OCI-LY7 (cell line): Measurements from ENCODE around the gene CPNE4.

Experiments used
- EZH2phosphoT487 ChIP-seq: fragments of 200-600 bp; sonication (generic); IDR thresholded peaks from 2 replicates; pipeline ENCODE4 v1.6.1; 2018; ENCODE audit warnings: low read depth, borderline replicate concordance, mild to moderate bottlenecking, mixed run types, antibody characterized with exemption, low read length, moderate library complexity, mixed read lengths
- TF ChIP-seq, protein P1 (sequence below): fragments of 200-600 bp; sonication (generic); conservative IDR thresholded peaks from 2 replicates; pipeline ENCODE4 v1.5.1; 2014; ENCODE audit warnings: mild to moderate bottlenecking, antibody characterized with exemption, low read length, moderate library complexity, mixed read lengths

DNA sequence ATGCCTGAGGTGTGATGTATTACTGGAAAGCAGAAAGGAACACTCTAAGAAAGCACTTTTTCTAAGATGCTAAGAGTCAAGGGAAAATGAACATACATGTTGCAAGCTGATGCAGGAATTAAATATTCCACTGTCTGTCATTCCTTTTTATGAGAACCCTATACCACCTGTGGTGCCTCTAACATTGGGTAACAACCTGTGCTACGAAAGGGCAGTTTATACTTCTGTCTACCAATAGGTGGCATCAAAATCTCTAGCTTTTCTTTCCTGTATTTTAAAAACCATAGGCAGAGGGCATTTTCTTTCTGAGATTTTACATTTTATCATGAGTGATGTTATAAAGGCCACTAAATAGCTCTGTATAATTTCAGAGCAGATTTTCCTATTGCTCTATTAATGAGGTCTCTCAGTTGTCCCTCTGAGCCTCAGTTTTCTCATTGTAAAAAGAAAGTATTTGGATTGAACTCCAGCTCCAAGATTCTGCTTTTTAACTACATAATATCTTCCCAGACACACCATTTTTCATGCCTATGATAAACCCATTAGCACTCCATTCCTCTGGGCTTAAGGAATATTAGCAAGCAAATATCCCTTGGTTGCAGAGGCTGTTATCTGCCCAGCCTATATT, 3.5 kb upstream of the CPNE4 start:
- TF ChIP-seq, protein P1, sequence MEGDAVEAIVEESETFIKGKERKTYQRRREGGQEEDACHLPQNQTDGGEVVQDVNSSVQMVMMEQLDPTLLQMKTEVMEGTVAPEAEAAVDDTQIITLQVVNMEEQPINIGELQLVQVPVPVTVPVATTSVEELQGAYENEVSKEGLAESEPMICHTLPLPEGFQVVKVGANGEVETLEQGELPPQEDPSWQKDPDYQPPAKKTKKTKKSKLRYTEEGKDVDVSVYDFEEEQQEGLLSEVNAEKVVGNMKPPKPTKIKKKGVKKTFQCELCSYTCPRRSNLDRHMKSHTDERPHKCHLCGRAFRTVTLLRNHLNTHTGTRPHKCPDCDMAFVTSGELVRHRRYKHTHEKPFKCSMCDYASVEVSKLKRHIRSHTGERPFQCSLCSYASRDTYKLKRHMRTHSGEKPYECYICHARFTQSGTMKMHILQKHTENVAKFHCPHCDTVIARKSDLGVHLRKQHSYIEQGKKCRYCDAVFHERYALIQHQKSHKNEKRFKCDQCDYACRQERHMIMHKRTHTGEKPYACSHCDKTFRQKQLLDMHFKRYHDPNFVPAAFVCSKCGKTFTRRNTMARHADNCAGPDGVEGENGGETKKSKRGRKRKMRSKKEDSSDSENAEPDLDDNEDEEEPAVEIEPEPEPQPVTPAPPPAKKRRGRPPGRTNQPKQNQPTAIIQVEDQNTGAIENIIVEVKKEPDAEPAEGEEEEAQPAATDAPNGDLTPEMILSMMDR = peak; percentile 79
- no peak for TF ChIP-seq EZH2phosphoT487
